ENCODE measurements around the gene FHOD1.
A peak's percentile ranks its signal among the peaks of the same experiment; 100 is the strongest.

FHOD1 gene

GRCh38 chr16:67183627-67184452 is 63.4 kb downstream of the FHOD1 start, which contains the start of gene MATCAP1:
MATCAP1 (minus strand) TSS chr16:67183963; CDS start chr16:67180610, 3,353 bp downstream.
- peak within 1 kb of the TSS; percentile 88 for H3K27ac ChIP-seq (ENCODE audit: extremely low read depth, low read depth, low read length)
- TF ChIP-seq PATZ1 (tag by site-specific recombination; IDR thresholded peaks at IDR 0.05) (peak; percentile 95), GLIS2 (tag by site-specific recombination; IDR thresholded peaks at IDR 0.05) (peak; percentile 91), ZNF132 (tag by site-specific recombination; IDR thresholded peaks at IDR 0.05; ENCODE audit: borderline replicate concordance) (no peak), ZNF658 (tag by site-specific recombination; IDR thresholded peaks at IDR 0.05) (no peak), SP2 (tag by site-specific recombination; IDR thresholded peaks at IDR 0.05) (peak; percentile 96), KLF17 (tag by site-specific recombination; IDR thresholded peaks at IDR 0.05) (peak; percentile 72; the same call in 1 of the 2 replicates), ZNF585B (tag by site-specific recombination; IDR thresholded peaks at IDR 0.05) (no peak), ZBTB49 (tag by site-specific recombination; IDR thresholded peaks at IDR 0.05; ENCODE audit: low read depth) (no peak), ZNF114 (tag by site-specific recombination; IDR thresholded peaks at IDR 0.05) (no peak), SCRT2 (tag by site-specific recombination; IDR thresholded peaks at IDR 0.05) (peak; percentile 97), ZBTB7A (tag by site-specific recombination; IDR thresholded peaks at IDR 0.05; ENCODE audit: low read depth) (peak; percentile 40; the same call in 1 of the 2 replicates), ZSCAN18 (tag by site-specific recombination; IDR thresholded peaks at IDR 0.05) (no peak), ZNF391 (tag by site-specific recombination; IDR thresholded peaks at IDR 0.05; ENCODE audit: borderline replicate concordance, low read depth) (0 out of 2 replicates have a peak, but pooled peaks have one; percentile 22), KLF16 (tag by site-specific recombination; IDR thresholded peaks at IDR 0.05) (peak; percentile 87), IKZF3 (tag by site-specific recombination; IDR thresholded peaks at IDR 0.05) (peak; percentile 26), ZNF19 (tag by site-specific recombination; IDR thresholded peaks at IDR 0.05; ENCODE audit: low read depth) (no peak), ZNF843 (tag by site-specific recombination; IDR thresholded peaks at IDR 0.05) (0 out of 2 replicates have a peak, but pooled peaks have one; percentile 18), ZBTB20 (tag by site-specific recombination; IDR thresholded peaks at IDR 0.05) (peak; percentile 83), KLF1 (tag by site-specific recombination; IDR thresholded peaks at IDR 0.05) (peak; percentile 93), ZNF398 (tag by site-specific recombination; IDR thresholded peaks at IDR 0.05) (peak; percentile 88)
- TF ChIP-seq, protein P1, sequence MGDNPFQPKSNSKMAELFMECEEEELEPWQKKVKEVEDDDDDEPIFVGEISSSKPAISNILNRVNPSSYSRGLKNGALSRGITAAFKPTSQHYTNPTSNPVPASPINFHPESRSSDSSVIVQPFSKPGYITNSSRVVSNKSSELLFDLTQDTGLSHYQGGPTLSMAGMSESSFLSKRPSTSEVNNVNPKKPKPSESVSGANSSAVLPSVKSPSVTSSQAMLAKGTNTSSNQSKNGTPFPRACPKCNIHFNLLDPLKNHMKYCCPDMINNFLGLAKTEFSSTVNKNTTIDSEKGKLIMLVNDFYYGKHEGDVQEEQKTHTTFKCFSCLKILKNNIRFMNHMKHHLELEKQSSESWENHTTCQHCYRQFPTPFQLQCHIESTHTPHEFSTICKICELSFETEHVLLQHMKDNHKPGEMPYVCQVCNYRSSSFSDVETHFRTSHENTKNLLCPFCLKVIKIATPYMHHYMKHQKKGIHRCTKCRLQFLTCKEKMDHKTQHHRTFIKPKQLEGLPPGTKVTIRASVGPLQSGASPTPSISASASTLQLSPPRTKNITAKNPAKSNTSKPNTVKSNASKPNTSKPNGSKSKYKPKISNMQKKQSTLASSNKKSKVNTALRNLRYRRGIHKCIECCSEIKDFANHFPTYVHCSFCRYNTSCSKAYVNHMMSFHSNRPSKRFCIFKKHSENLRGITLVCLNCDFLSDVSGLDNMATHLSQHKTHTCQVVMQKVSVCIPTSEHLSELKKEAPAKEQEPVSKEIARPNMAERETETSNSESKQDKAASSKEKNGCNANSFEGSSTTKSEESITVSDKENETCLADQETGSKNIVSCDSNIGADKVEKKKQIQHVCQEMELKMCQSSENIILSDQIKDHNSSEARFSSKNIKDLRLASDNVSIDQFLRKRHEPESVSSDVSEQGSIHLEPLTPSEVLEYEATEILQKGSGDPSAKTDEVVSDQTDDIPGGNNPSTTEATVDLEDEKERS (tag by site-specific recombination; IDR thresholded peaks at IDR 0.05): no peak
- TF ChIP-seq, protein P2, sequence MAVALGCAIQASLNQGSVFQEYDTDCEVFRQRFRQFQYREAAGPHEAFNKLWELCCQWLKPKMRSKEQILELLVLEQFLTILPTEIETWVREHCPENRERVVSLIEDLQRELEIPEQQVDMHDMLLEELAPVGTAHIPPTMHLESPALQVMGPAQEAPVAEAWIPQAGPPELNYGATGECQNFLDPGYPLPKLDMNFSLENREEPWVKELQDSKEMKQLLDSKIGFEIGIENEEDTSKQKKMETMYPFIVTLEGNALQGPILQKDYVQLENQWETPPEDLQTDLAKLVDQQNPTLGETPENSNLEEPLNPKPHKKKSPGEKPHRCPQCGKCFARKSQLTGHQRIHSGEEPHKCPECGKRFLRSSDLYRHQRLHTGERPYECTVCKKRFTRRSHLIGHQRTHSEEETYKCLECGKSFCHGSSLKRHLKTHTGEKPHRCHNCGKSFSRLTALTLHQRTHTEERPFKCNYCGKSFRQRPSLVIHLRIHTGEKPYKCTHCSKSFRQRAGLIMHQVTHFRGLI (tag by site-specific recombination; IDR thresholded peaks at IDR 0.05): peak; percentile 79

More at GRCh38 chr16:67183627-67184452, 63.4 kb downstream of the FHOD1 start, which contains the start of gene MATCAP1:
- POLR2A ChIA-PET: interaction anchor here (0.9 to 1.1 kb wide), 4 partner anchors 9 to 64 kb away, joined by 3 read pairs; partner anchors contain the start of genes B3GNT9 and FHOD1
- CTCF ChIA-PET: interaction anchor here (0.5 to 2.6 kb wide), 14 partner anchors 9 to 1191 kb away, joined by 3 to 30 read pairs (median 6); partner anchors contain the start of gene CES3
- H3K4me3 ChIP-seq (ENCODE audit: low read depth, low read length): peak within 1 kb of the TSS; percentile 84
- no peaks in the 10 kb centered on the region for H3K9me3 ChIP-seq (ENCODE audit: control insufficient read depth, insufficient read depth, low read depth, low read length)
- H3K36me3 ChIP-seq (ENCODE audit: control insufficient read depth in 2 of 2, insufficient read depth in 1 of 2, low read length in 2 of 2): peaks cover 0 to 22% of the 10 kb centered on the region in 2 experiments; a peak in 1 of 3 replicates
- H3K4me1 ChIP-seq (ENCODE audit: control insufficient read depth, insufficient read depth, low read length): peaks cover 9% of the 10 kb centered on the region

All from HEK293 (cell line).